GM18868 (cell line): ENCODE data around the gene MS4A4A.
"Not testable (repeated sequence)": the region's sequence is repeated elsewhere in the genome, so short reads cannot be mapped to it uniquely, and the experiment has no call there.

ENCODE experiments used
- ATAC-seq: cut with Tn5 transposase; IDR thresholded peaks from one replicate; pipeline ENCODE4 v1.9.1; 2021; ENCODE audit warnings: mild to moderate bottlenecking, moderate library complexity; ENCODE audit not compliant: unreplicated experiment

The MS4A4A gene

DNA sequence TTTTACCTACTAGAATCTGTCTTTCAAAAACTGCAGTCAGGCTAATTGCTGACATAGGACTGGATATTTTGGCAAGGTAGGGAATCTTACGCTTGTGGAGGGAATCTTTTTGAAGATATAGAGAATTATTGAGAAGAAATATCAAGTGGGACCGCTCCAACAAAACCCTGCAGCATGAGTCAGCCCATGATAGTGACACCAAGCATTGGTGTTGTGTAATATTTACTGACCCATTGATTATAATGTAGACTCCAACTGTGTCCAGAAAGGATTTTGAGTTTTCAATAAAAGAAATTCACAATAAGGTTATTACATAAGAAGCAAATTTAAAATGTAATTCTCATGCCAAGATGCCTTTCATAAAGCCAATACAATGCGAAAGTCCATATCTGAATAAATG is 20.7 kb downstream of the MS4A4A start:
- ATAC-seq: no peak

- ATAC-seq: not testable (repeated sequence)
These were observed 21.4 kb downstream of the MS4A4A start for GRCh38 chr11:60301884-60302283.

GRCh38 chr11:60303661-60304060 is 23.2 kb downstream of the MS4A4A start:
- no peak for ATAC-seq

DNA sequence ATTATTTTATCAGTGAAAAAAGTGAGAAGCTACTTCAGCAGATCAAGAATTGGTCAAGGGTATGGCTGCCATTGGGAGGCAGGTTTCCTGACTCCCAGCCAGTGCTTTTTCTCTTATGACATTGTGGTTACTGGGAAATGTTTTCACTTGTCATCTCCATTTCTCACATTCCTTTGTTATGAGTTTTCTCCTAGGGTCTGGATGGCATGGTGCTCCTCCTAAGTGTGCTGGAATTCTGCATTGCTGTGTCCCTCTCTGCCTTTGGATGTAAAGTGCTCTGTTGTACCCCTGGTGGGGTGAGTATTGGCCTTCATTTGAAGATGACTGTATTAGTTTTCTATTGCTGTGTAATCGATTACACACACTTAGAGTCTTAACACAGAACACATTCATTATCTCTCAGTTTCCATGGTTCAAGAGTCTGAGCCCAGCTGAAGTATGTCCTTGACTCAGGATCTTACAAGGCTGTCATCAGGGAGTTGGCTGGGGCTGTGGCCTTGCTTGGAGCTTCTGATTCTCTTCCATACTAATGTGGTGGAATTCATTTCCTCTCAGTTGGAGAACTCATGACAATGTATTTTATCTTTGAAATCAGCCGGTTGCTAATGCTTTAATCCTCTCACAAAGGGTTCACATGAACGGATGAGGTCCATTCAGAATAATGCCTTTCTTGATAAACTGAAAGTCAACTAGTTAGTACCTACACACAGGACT is 25.6 kb downstream of the MS4A4A start:
- ATAC-seq: no peak

DNA sequence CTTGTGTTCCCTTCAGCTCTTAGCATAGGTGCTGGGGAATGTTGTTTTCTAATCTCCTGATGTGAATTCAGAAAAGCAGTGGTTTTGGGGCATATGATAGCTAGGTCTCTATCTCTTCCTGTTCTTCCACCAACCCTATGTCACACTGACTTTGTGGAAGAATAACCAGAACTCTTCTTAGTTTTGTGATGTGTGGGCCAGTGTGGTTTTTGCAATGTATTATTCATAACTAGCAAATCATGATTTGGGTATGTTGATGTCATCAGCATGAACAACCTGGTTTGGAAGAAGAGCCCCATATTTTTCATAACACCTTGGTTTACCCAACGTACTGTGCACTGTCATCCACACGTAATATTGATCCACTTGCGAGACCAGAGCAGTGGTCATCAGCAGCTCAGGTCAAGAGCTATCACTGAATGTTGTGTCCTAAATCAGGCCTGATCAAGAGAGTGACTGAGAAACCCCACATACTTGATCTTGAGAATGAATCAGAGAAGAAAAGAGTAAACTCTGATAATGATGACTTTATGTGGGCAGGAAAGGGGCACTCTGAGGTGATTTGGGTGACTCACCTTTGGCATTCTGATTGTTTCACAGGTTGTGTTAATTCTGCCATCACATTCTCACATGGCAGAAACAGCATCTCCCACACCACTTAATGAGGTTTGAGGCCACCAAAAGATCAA is 27.2 kb downstream of the MS4A4A start:
- ATAC-seq: no peak

GRCh38 chr11:60310407-60310998 is 30.0 kb downstream of the MS4A4A start:
- peak; percentile 73 for ATAC-seq

- no peak for ATAC-seq
These were observed 34.3 kb downstream of the MS4A4A start for GRCh38 chr11:60314635-60315321.

DNA sequence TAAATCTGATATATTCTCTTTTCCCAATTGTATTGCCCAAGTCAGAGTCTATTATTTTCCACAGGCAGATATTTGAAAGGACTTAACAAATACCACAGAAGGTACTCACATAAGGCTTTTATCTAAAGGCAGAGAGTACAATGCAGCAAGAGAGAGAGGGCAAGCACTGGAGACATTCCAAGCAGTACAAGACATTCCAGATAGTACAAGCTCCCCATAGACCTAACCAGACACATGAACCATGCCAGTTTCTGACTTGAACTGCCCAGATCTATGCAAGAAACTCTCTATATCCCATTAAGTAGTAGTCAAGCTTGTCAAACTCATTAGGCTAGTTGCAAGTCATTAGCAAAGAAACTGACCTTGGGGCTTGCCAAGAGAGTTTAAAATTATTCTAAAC is 35.4 kb downstream of the MS4A4A start:
- ATAC-seq: no peak

GRCh38 chr11:60316317-60316716 is 35.9 kb downstream of the MS4A4A start:
- peak; percentile 46 for ATAC-seq

GRCh38 chr11:60318726-60319125 is 38.3 kb downstream of the MS4A4A start:
- no peak for ATAC-seq

DNA sequence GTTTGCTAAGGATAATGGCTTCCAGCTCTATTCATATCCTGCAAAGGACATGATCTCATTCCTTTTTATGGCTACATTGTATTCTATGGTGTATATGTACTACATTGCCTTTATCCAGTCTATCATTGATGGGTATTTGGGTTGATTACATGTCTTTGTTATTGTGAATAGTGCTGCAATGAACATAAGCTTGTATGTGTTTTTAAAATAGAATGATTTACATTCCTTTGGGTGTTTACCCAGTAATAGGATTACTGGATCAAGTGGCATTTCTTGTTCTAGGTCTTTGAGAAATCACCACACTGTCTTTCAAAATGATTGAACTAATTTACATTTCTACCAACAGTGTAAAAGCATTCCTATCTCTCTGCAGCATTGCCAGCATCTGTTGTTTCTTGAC is 40.6 kb downstream of the MS4A4A start:
- no peak for ATAC-seq

- ATAC-seq: no peak
These were observed 46.5 kb downstream of the MS4A4A start, which contains the start of gene MS4A6E for GRCh38 chr11:60326955-60327354. MS4A6E (plus strand) TSS chr11:60327255; CDS start chr11:60334896, 7,641 bp downstream.

- no peak for ATAC-seq
These were observed 48.0 kb downstream of the MS4A4A start for GRCh38 chr11:60328460-60328859.

DNA sequence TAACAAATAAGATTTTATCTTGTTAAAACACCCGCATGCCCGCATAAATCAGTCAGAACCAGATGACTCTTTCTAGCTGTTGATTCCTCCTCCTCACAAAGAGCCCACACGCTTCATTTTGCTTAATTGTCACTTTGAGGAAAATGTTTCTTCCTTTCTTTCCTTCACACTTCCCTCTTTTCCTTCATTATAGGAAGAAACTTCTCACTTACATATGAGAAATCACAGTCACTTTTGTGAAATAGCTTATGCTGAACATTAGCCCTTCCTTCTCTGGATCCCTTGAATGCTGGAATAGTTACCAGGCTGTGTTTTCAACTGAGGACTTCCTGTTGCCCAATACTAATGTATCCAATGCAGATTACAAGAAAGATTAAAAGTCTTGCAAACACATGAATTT is 52.4 kb downstream of the MS4A4A start:
- ATAC-seq: no peak

- ATAC-seq: peak; percentile 56
These were observed 53.6 kb downstream of the MS4A4A start for GRCh38 chr11:60334005-60334620.

- peak; percentile 60 for ATAC-seq
These were observed 56.4 kb downstream of the MS4A4A start for GRCh38 chr11:60336767-60337391.

GRCh38 chr11:60338053-60338452 is 57.6 kb downstream of the MS4A4A start:
- no peak for ATAC-seq

GRCh38 chr11:60339356-60339755 is 58.9 kb downstream of the MS4A4A start:
- ATAC-seq: no peak

DNA sequence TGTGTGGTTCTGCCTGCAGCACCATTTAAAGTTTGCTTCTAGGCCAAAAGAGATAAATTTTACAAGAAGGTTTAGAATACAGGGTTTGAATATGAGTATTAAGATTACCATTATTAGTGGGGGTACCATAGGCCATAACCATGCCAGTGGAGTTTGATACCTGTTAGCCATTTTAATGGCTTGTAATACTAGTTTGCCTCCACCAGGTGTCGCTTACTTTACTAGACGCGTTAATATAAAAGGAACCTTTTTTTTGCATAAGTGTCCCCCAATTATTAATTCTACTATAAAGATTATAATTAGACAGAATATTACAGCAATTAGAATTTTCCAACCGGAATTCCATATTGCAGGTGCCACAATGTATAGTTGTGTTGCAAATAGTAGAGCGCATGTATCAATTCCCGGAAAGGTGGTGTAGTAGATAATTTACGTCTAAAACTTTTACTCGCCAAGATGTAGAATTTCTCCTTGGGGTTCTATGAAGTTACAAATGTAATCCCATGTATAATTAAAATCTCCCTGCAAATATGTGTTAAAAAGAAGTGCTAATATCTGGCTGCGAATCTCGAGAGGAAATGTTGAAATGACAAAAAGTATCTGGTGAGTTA is 62.7 kb downstream of the MS4A4A start:
- no peak for ATAC-seq

GRCh38 chr11:60344146-60344545 is 63.7 kb downstream of the MS4A4A start:
- no peak for ATAC-seq
